Keratinocyte (primary cell): ENCODE measurements around the gene LRRC70. TPM values are rescaled to one million over a fixed set of nuclear protein-coding genes. Genes with fewer than 3 reads are reported as not detected.

ENCODE experiments used
- DNase-seq: peaks from one replicate; pipeline ENCODE4 v3.0.0-alpha.2; 2011; ENCODE audit warnings: low read depth, missing footprints, low spot score
- FAIRE-seq: peaks from 2 replicates; lab custom pipeline; 2011; peaks lifted over from hg19 to GRCh38; lab: Jason Lieb, UNC
- H2AFZ ChIP-seq: 2 replicates; pipeline ENCODE4 v1.6.0; 2012; ENCODE audit warnings: low read length, control low read depth, inconsistent platforms; ENCODE audit not compliant: control insufficient read depth
- H3K27ac ChIP-seq: 2 replicates; pipeline ENCODE4 v1.5.1; 2011; ENCODE audit warnings: low read length; ENCODE audit not compliant: control insufficient read depth, insufficient read depth
- H3K27me3 ChIP-seq: 3 replicates; pipeline ENCODE4 v1.6.0; 2011; ENCODE audit warnings: low read length; ENCODE audit not compliant: control insufficient read depth, insufficient read depth; ENCODE audit errors: extremely low read depth
- H3K36me3 ChIP-seq, 2 experiments: 2 replicates in 1 of 2; 3 replicates in 1 of 2; pipeline ENCODE4 v1.5.1; 2011; ENCODE audit warnings: low read length in 2 of 2, mild to moderate bottlenecking in 1 of 2; ENCODE audit not compliant: control insufficient read depth in 2 of 2, insufficient read depth in 2 of 2; ENCODE audit errors: extremely low read depth in 1 of 2
- H3K4me1 ChIP-seq: 3 replicates; pipeline ENCODE4 v1.5.1; 2011; ENCODE audit warnings: low read length; ENCODE audit not compliant: control insufficient read depth, insufficient read depth; ENCODE audit errors: extremely low read depth
- H3K4me2 ChIP-seq: 3 replicates; pipeline ENCODE4 v1.6.0; 2011; ENCODE audit warnings: low read depth, low read length; ENCODE audit not compliant: control insufficient read depth, insufficient read depth; ENCODE audit errors: extremely low read depth
- H3K4me3 ChIP-seq, 3 experiments: fragments of 200-600 bp in 1 of 3; sonication (generic) in 1 of 3; 2 replicates in 2 of 3; 3 replicates in 1 of 3; pipeline ENCODE4 v1.5.1; 2011 to 2016; ENCODE audit warnings: low read length in 3 of 3, mild to moderate bottlenecking in 3 of 3, control low read depth in 2 of 3, inconsistent platforms in 1 of 3, low read depth in 1 of 3, mixed read lengths in 1 of 3, mixed run types in 1 of 3, moderate library complexity in 1 of 3; ENCODE audit not compliant: control insufficient read depth in 2 of 3, insufficient read depth in 2 of 3; ENCODE audit errors: extremely low read depth in 1 of 3
- H3K79me2 ChIP-seq: 2 replicates; pipeline ENCODE4 v1.6.0; 2012; ENCODE audit warnings: low read length; ENCODE audit not compliant: control insufficient read depth, insufficient read depth
- H3K9ac ChIP-seq: 3 replicates; pipeline ENCODE4 v1.6.0; 2011; ENCODE audit warnings: low read length; ENCODE audit not compliant: control insufficient read depth, insufficient read depth; ENCODE audit errors: extremely low read depth
- H3K9me1 ChIP-seq: 3 replicates; pipeline ENCODE4 v1.6.0; 2011; ENCODE audit warnings: low read length; ENCODE audit not compliant: control insufficient read depth, insufficient read depth; ENCODE audit errors: extremely low read depth
- H3K9me3 ChIP-seq: 2 replicates; pipeline ENCODE4 v1.5.1; 2012; ENCODE audit warnings: low read depth, low read length; ENCODE audit not compliant: control insufficient read depth
- H4K20me1 ChIP-seq: 3 replicates; pipeline ENCODE4 v1.6.0; 2011; ENCODE audit warnings: low read length; ENCODE audit not compliant: control insufficient read depth, insufficient read depth; ENCODE audit errors: extremely low read depth
- CTCF ChIP-seq, 3 experiments: IDR thresholded peaks in 1 of 3; conservative IDR thresholded peaks in 1 of 3; optimal IDR thresholded peaks in 1 of 3; 2 replicates in 2 of 3; 3 replicates in 1 of 3; pipeline versions ENCODE3 to v1.5.1; 2011; ENCODE audit warnings: low read length in 3 of 3, mild to moderate bottlenecking in 3 of 3, moderate library complexity in 2 of 3, control low read depth in 1 of 3, inconsistent platforms in 1 of 3; ENCODE audit not compliant: insufficient read depth in 2 of 3; ENCODE audit errors: extremely low read depth in 1 of 3
- EZH2 ChIP-seq: IDR thresholded peaks from one replicate; pipeline ENCODE4 v1.6.1; 2012; ENCODE audit warnings: inconsistent platforms, mild to moderate bottlenecking, low read length, moderate library complexity
- dilution Hi-C: fragments of 300-500 bp; cut with MboI; formaldehyde crosslinking; loops from one replicate; pipeline ENCODE4 v1.7.0; 2020; ENCODE audit warnings: low sequenced_read_pairs; ENCODE audit not compliant: extremely low pct_ligation_motif_present
- polyA plus RNA-seq, 5 experiments: library from polyadenylated mRNA; depleted of rRNA in 3 of 5; stranded (reverse) in 3 of 5; stranded (forward) in 1 of 5; unstranded in 1 of 5; fragments of >200 nt; gene quantifications; 1 replicate in 1 of 5; 2 replicates in 3 of 5; 3 replicates in 1 of 5; pipeline versions ENCODE4 v1.2.1 to v1.2.3, GENCODE V29; 2011 to 2012; ENCODE audit warnings: missing spikeins in 2 of 5, low read depth in 1 of 5, low replicate concordance in 1 of 5

The LRRC70 gene
- polyA plus RNA-seq, 1 donor (not counting 4 experiments of a cell fraction or from before 2014, with no cell fraction given): 0.34 TPM

- Histone ChIP-seq H3K27ac (no peak overlapping the region), H3K4me2 (no peak overlapping the region), H3K4me1 (no peaks in the 10 kb centered on the region), H3K36me3 (no peaks in the 10 kb centered on the region), H2AFZ (no peak overlapping the region), H3K9me1 (no peaks in the 10 kb centered on the region), H3K4me3 (no peak overlapping the region), H3K9me3 (no peaks in the 10 kb centered on the region), H3K9ac (no peak overlapping the region), H4K20me1 (no peaks in the 10 kb centered on the region), H3K79me2 (no peaks in the 10 kb centered on the region), H3K27me3 (no peaks in the 10 kb centered on the region)
- dilution Hi-C loops: no loop called here
- FAIRE-seq (no peak), DNase-seq (no peak)
- no peak for TF ChIP-seq CTCF (optimal IDR thresholded peaks at IDR 0.05 in 1 of 3, IDR thresholded peaks at IDR 0.05 in 1 of 3, conservative IDR thresholded peaks at IDR 0.05 in 1 of 3; ENCODE audit: extremely low read depth in 1 of 3, insufficient read depth in 2 of 3, low read length in 3 of 3)
- TF ChIP-seq EZH2: no peak
Observed at GRCh38 chr5:62616615-62617277, 38.1 kb downstream of the LRRC70 start.

GRCh38 chr5:62617943-62618342 lies 39.3 kb downstream of the LRRC70 start:
- DNase-seq (no peak), FAIRE-seq (no peak)
- no peak overlapping the region for H3K9ac ChIP-seq
- dilution Hi-C loops: no loop called here
- no peak overlapping the region for H2AFZ ChIP-seq
- H3K36me3 ChIP-seq: no peaks in the 10 kb centered on the region
- no peaks in the 10 kb centered on the region for H3K79me2 ChIP-seq
- H3K9me1 ChIP-seq: no peaks in the 10 kb centered on the region
- H3K9me3 ChIP-seq: no peaks in the 10 kb centered on the region
- no peak for TF ChIP-seq CTCF (optimal IDR thresholded peaks at IDR 0.05 in 1 of 3, IDR thresholded peaks at IDR 0.05 in 1 of 3, conservative IDR thresholded peaks at IDR 0.05 in 1 of 3; ENCODE audit: extremely low read depth in 1 of 3, insufficient read depth in 2 of 3, low read length in 3 of 3)
- TF ChIP-seq EZH2: no peak
- no peaks in the 10 kb centered on the region for H3K4me1 ChIP-seq
- no peak overlapping the region for H3K4me3 ChIP-seq
- no peaks in the 10 kb centered on the region for H3K27me3 ChIP-seq
- no peaks in the 10 kb centered on the region for H4K20me1 ChIP-seq
- H3K27ac ChIP-seq: no peak overlapping the region
- no peak overlapping the region for H3K4me2 ChIP-seq
